ENCODE results near the gene ITPR3.
A peak's percentile ranks its signal among the peaks of the same experiment; 100 is the strongest.

The ITPR3 gene

DNA sequence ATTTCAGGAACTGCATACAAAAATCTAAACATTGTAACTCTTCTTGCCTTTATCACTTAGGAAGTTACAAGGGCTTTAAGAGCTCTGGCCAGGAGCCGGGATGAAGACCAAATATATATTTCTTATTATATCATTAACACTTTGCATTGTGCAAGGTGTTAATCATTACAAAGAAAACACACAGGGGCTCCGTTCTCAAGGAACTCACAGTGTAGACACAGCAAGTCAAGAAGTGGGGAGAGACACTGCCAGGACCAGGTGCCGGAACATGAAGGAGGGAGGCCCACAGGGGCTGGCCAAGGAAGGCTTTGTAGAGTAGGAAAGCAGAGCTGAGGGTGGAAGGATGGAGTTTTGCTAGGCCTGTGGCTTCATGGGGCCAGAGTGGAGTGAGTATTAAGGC is 17.4 kb downstream of the ITPR3 start:
- DNase-seq (ENCODE audit: low read depth): no peak

- DNase-seq (ENCODE audit: low read depth): no peak
These were observed 18.4 kb downstream of the ITPR3 start for GRCh38 chr6:33639559-33639958.

- no peak for DNase-seq (ENCODE audit: low read depth)
These were observed 19.2 kb downstream of the ITPR3 start for GRCh38 chr6:33640361-33640760.

GRCh38 chr6:33641144-33641543 is 20.0 kb downstream of the ITPR3 start:
- DNase-seq (ENCODE audit: low read depth): no peak

DNA sequence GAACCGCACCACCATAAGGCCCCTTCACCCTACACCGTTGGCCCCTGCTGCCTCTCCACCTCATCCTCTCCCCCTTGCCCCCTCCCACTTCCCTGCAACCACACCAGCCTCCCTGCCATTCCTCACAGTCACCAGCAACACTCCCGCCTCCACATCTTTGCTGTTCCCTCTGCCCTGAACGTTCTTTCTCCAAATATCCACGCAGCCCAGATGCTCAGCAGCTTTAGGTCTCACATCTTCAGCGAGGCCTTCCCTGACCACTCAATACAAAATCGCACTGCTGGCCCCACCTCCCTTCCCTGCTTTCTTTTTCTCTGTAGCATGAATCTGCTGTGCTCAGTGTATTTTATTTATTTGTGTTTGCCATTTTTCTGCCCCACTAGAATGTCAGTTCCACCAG is 20.5 kb downstream of the ITPR3 start:
- DNase-seq (ENCODE audit: low read depth): no peak

DNA sequence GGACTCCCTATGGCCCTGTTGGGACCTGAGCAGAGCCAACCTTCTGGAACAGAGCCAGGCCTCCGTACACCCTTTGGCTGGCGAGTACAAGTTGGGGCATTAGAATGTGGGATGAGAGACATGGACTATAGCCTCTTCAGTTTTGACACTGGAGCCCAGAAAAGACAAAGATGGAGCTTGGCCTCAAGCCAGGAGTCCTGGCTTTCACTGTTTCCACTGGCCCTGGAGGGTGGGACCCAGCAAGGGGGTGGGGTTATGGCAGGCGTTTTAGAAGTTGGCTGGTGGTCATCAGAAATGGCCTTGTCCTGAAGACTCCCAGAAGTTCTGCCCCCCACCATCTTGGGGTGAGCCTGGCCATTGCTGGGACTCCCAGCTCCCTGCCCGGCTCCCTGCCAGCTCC is 21.8 kb downstream of the ITPR3 start:
- DNase-seq (ENCODE audit: low read depth): no peak

DNA sequence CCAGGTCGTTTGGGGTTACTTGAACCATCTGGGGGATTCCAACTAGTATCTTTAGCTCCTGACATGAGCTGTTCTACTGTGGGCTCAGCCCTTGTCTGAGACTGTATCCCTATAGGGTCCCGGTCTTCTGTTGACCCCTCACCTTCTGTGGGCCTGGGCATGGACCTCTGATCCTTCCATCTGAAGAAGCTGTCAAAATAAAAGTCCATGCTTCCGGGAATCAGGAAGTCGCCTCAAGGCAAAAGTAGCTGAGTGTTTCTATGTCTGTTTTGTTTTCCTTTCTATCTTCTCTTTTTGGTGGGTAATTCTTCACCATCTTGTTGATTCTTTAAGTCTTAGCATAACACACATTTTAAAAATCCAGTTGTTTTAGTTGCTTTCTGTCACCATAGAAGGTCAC is 30.3 kb downstream of the ITPR3 start:
- DNase-seq (ENCODE audit: low read depth): no peak

- no peak for DNase-seq (ENCODE audit: low read depth)
These were observed 30.9 kb downstream of the ITPR3 start for GRCh38 chr6:33652002-33652401.

DNA sequence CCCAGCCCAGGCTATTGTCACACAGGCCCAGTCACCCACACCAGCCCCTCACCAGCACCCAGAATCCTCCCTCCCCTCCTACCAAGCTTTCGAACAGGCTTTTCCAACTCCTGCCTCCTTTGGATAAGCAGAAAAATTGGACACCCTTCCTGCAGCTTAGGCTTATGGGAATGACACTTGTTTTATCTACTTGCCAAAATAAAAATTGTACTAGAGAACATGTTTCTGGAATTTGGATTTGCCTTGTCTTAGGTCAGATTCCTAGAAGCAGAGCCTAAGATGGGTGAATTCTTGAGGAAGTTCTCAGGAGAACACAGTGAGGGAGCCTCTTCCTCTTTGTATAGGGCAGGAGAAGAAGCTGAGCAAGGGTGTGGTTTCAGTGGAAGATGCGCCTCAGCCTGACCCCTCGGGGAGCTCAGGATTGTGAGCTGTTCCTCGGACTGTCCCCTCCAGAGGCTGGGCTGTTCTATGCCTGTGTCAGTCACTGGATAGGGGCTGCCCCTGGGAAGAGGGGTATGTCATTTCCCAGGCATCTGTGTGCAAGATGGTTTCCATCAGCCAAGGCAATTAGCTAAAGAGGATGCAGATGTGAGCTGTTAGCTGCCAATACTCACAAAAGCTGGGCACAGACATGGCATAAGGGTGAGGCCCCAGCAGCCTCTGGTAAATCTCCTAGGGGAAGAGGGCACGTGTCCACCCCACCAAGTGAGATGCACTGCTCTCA is 33.9 kb downstream of the ITPR3 start:
- peak; percentile 86 for DNase-seq (ENCODE audit: low read depth)

- no peak for DNase-seq (ENCODE audit: low read depth)
These were observed 35.7 kb downstream of the ITPR3 start for GRCh38 chr6:33656844-33657243.

GRCh38 chr6:33658982-33659689 is 38.0 kb downstream of the ITPR3 start:
- no peak for DNase-seq (ENCODE audit: low read depth)

- no peak for DNase-seq (ENCODE audit: low read depth)
These were observed 38.9 kb downstream of the ITPR3 start for GRCh38 chr6:33659986-33660385.

GRCh38 chr6:33661106-33661838 is 40.1 kb downstream of the ITPR3 start:
- DNase-seq (ENCODE audit: low read depth): no peak

DNA sequence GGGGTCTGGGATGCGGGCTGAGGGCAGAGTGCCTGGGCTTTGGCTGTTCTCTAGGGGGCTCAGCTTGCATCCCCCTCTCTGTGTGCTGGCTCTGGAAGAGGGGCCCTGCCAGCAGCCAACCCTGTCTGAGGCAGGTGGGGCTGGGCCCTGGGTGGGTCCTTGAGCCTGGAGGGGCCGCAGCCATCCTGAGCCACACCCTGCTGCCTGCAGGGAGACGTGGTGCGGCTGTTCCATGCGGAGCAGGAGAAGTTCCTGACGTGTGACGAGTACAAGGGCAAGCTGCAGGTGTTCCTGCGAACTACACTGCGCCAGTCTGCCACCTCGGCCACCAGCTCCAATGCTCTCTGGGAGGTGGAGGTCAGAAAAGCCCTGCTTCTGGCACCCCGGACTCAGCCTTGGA is 41.2 kb downstream of the ITPR3 start:
- no peak for DNase-seq (ENCODE audit: low read depth)

- no peak for DNase-seq (ENCODE audit: low read depth)
These were observed 41.9 kb downstream of the ITPR3 start for GRCh38 chr6:33663028-33663427.

DNA sequence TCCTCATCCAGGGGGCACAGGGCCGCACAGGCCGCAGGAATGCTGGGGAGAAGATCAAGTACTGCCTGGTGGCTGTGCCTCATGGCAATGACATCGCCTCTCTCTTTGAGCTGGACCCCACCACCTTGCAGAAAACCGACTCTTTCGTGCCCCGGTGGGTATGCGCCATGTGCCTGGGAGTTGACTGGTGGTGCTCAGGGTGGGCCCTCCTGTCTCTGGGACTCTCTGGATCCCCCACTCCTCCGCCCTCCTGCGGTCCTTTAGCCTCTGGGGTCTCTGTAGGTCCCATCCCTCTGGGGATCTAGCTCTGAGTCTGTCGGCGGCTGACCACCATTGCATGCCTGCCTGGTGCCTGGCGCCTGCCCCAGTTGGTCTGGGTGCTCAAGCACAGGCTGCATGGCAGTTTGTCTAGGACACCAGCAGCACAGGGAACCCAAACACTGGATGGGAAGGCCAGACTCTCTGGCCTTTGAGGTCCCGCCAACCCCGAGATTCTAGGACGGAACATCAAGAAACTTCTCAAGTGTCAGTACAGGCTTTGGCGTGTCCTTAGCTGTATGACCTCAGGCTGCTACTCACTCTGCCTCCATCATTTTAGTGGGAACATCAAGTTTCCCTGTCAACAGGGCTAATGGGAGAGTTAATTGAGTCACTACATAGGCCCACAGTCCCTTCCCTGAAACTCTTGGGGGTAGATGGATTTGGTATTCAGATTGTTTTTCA is 42.8 kb downstream of the ITPR3 start:
- DNase-seq (ENCODE audit: low read depth): no peak

- no peak for DNase-seq (ENCODE audit: low read depth)
These were observed 43.5 kb downstream of the ITPR3 start for GRCh38 chr6:33664506-33665057.

- DNase-seq (ENCODE audit: low read depth): no peak
These were observed 44.8 kb downstream of the ITPR3 start for GRCh38 chr6:33665957-33666356.

GRCh38 chr6:33667072-33667471 is 46.0 kb downstream of the ITPR3 start:
- DNase-seq (ENCODE audit: low read depth): no peak

GRCh38 chr6:33667776-33668175 is 46.7 kb downstream of the ITPR3 start:
- DNase-seq (ENCODE audit: low read depth): no peak

DNA sequence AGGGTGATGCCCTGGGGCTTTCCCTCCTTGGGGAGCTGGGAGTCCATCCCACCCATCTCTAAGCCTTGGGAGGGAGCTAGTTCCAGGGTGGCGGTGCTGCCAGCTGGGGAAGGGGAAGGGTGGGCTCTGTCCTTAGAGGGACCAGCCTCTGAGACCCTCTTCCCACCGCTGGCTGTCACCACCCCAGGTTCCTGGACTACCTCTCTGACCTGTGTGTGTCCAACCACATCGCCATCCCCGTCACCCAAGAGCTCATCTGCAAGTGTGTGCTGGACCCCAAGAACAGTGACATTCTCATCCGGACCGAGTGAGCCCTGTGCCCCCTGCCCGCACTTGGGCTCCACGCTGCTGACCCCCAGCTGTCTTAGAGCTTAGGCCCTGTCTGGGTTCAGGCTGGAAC is 47.2 kb downstream of the ITPR3 start:
- no peak for DNase-seq (ENCODE audit: low read depth)

DNA sequence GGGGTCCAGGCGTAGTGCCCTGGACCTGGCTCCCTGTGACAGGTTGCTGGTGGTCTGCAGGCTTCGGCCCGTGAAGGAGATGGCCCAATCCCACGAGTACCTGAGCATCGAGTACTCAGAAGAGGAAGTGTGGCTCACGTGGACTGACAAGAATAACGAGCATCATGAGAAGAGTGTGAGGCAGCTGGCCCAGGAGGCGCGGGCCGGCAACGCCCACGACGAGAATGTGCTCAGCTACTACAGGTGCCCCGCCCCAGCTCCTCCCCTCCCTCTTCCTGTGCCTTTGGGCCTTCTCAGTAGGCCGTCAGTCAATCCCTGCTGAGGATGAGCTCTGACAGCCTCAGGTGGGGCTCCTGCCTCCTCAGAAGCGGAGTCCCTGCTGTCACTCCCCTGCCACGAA is 47.8 kb downstream of the ITPR3 start:
- DNase-seq (ENCODE audit: low read depth): no peak

Measured in fibroblast of gingiva (primary cell).